Stimulated activated CD8-positive, alpha-beta memory T cell treated with anti-CD3 and anti-CD28 coated beads, Interleukin-2, amount 100 ng/mL, for 48 hours (primary cell): ENCODE data around the gene C17orf75.
"Not testable (repeated sequence)": the region's sequence is repeated elsewhere in the genome, so short reads cannot be mapped to it uniquely, and the experiment has no call there.

Experiments
- DNase-seq, 2 donors: peaks; one replicate each; pipeline ENCODE4 v3.0.0-alpha.2; 2020; ENCODE audit warnings: low read depth in 2 of 2

C17orf75 gene

GRCh38 chr17:32345951-32346600, 4.1 kb upstream of the C17orf75 start:
- DNase-seq: no peak

GRCh38 chr17:32342603-32343325, 791 bp upstream of the C17orf75 start:
- DNase-seq: no peak

GRCh38 chr17:32341141-32341856, 674 bp downstream of the C17orf75 start:
- no peak for DNase-seq

- no peak for DNase-seq
These were observed 6.3 kb downstream of the C17orf75 start for GRCh38 chr17:32335687-32336086.

- no peak for DNase-seq
These were observed 6.9 kb downstream of the C17orf75 start for GRCh38 chr17:32335046-32335445.

GRCh38 chr17:32333187-32333586, 8.8 kb downstream of the C17orf75 start:
- no peak for DNase-seq

GRCh38 chr17:32331243-32332040, 10.5 kb downstream of the C17orf75 start:
- DNase-seq: no peak

- no peak for DNase-seq
These were observed 11.8 kb downstream of the C17orf75 start for GRCh38 chr17:32330147-32330546.

GRCh38 chr17:32327911-32328310, 14.1 kb downstream of the C17orf75 start:
- no peak for DNase-seq

- peak; percentile 15 to 20 for DNase-seq
These were observed 18.0 kb downstream of the C17orf75 start for GRCh38 chr17:32323811-32324491.

GRCh38 chr17:32323046-32323445, 18.9 kb downstream of the C17orf75 start:
- no peak for DNase-seq

- DNase-seq: no peak
These were observed 21.1 kb downstream of the C17orf75 start for GRCh38 chr17:32320847-32321246.

- DNase-seq: not testable (repeated sequence)
These were observed 21.9 kb downstream of the C17orf75 start for GRCh38 chr17:32320080-32320479.

- peak; percentile 57 to 75 for DNase-seq
These were observed 22.4 kb downstream of the C17orf75 start for GRCh38 chr17:32319548-32319905.

GRCh38 chr17:32318071-32318470, 23.9 kb downstream of the C17orf75 start:
- no peak for DNase-seq

- DNase-seq: no peak
These were observed 24.6 kb downstream of the C17orf75 start for GRCh38 chr17:32317353-32317752.

GRCh38 chr17:32316653-32317052, 25.3 kb downstream of the C17orf75 start:
- not testable (repeated sequence) for DNase-seq

GRCh38 chr17:32315171-32315570, 26.8 kb downstream of the C17orf75 start:
- DNase-seq: no peak

- no peak for DNase-seq
These were observed 27.3 kb downstream of the C17orf75 start for GRCh38 chr17:32314636-32315035.

GRCh38 chr17:32311028-32311536, 30.9 kb downstream of the C17orf75 start:
- DNase-seq: no peak

- DNase-seq: no peak
These were observed 34.3 kb downstream of the C17orf75 start for GRCh38 chr17:32307658-32308057.
